ENCODE data around the gene TEF. TPM values are rescaled to one million over a fixed set of nuclear protein-coding genes. Genes with fewer than 3 reads are reported as not detected.

Gene TEF
- polyA plus RNA-seq, 2 donors, result 8.5 to 9.5 TPM

DNA sequence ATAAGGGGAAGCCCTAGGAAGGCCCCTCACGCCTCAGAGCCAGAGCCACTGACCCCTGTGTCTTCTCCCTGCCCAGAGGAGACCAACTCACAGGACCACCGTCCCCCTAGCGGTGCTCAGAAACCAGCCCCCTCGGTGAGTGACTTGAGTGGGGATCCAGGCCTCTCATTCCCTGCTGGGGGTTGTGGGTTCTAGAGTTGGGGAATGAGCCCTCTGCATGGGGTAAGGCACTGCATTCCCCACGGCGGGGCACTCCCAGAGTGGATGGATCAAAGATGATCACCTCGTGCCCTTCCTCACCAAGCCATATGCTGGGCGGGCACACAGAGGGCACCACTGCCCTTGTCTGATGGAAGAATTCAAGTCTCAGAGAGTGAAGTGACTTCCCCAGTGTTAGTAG lies 40.7 kb upstream of the TEF start:
- H3K27me3 ChIP-seq (ENCODE audit: control insufficient read depth in 1 of 2, insufficient read depth in 2 of 2, low read length in 2 of 2), result no peaks in the 10 kb centered on the region
- WGBS, 2 donors, result 93% methylated on average over 8 of the region's 8 CpGs
- peaks cover 10 to 44% of the 10 kb centered on the region in 2 donors for H3K36me3 ChIP-seq (ENCODE audit: control insufficient read depth in 2 of 2, insufficient read depth in 2 of 2, low read length in 1 of 2)
- H3K4me1 ChIP-seq (ENCODE audit: control insufficient read depth in 2 of 2, insufficient read depth in 2 of 2, low read length in 1 of 2), result no peaks in the 10 kb centered on the region
- no peak overlapping the region for H3K27ac ChIP-seq (ENCODE audit: low read depth in 2 of 2, low read length in 1 of 2)
- no peak overlapping the region for H3K4me3 ChIP-seq (ENCODE audit: low read depth in 1 of 2, low read length in 2 of 2)
- no peaks in the 10 kb centered on the region for H3K9me3 ChIP-seq (ENCODE audit: control insufficient read depth in 2 of 2, insufficient read depth in 1 of 2, low read depth in 1 of 2, low read length in 1 of 2)

DNA sequence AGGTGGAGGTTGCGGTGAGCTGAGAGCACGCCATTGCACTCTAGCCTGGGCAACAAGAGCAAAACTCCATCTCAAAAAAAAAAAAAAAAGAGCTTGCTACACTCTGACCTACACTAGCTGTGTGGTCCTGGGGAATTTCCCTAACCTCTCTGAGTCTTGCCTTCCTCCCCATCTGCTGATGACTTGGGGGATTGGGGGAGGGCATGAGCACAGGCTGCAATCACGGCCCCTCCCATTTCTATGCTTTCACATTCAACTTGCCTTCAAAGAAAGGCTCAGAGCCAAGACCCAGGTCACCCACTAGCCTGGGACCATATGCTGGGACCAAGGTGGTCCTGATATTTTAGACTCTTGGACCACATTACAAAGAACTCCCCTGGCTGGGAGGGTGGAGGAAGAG lies 39.8 kb upstream of the TEF start:
- H3K27me3 ChIP-seq (ENCODE audit: control insufficient read depth in 1 of 2, insufficient read depth in 2 of 2, low read length in 2 of 2), result no peaks in the 10 kb centered on the region
- no peaks in the 10 kb centered on the region for H3K4me1 ChIP-seq (ENCODE audit: control insufficient read depth in 2 of 2, insufficient read depth in 2 of 2, low read length in 1 of 2)
- 82 to 85% methylated on average over 3 of the region's 3 CpGs for WGBS, 2 donors
- no peak overlapping the region for H3K4me3 ChIP-seq (ENCODE audit: low read depth in 1 of 2, low read length in 2 of 2)
- H3K27ac ChIP-seq (ENCODE audit: low read depth in 2 of 2, low read length in 1 of 2), result no peak overlapping the region
- H3K9me3 ChIP-seq (ENCODE audit: control insufficient read depth in 2 of 2, insufficient read depth in 1 of 2, low read depth in 1 of 2, low read length in 1 of 2), result no peaks in the 10 kb centered on the region
- peaks cover 12 to 48% of the 10 kb centered on the region in 2 donors for H3K36me3 ChIP-seq (ENCODE audit: control insufficient read depth in 2 of 2, insufficient read depth in 2 of 2, low read length in 1 of 2)

DNA sequence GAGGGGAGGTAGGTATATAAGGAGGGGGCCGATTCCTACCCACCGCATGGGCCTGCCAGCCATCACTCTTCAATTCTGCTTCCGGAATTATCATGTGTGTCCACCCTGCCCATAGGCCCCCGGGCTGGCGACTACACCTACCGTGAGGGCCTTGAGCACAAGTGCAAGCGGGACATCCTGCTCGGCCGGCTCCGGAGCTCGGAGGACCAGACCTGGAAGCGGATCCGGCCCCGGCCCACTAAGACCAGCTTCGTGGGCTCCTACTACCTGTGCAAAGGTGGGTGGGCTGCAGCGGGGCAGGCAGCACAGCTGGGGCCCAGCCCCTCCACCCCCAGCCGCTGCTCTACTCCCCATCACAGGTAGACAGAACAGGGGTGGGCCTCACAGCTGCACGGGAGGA lies 38.4 kb upstream of the TEF start:
- Histone ChIP-seq H3K9me3 (ENCODE audit: control insufficient read depth in 2 of 2, insufficient read depth in 1 of 2, low read depth in 1 of 2, low read length in 1 of 2) (no peaks in the 10 kb centered on the region), H3K4me1 (ENCODE audit: control insufficient read depth in 2 of 2, insufficient read depth in 2 of 2, low read length in 1 of 2) (no peaks in the 10 kb centered on the region), H3K36me3 (ENCODE audit: control insufficient read depth in 2 of 2, insufficient read depth in 2 of 2, low read length in 1 of 2) (peaks cover 12 to 59% of the 10 kb centered on the region in 2 donors), H3K4me3 (ENCODE audit: low read depth in 1 of 2, low read length in 2 of 2) (no peak overlapping the region), H3K27me3 (ENCODE audit: control insufficient read depth in 1 of 2, insufficient read depth in 2 of 2, low read length in 2 of 2) (no peaks in the 10 kb centered on the region), H3K27ac (ENCODE audit: low read depth in 2 of 2, low read length in 1 of 2) (no peak overlapping the region)
- 95% methylated on average over 18 of the region's 18 CpGs for WGBS, 2 donors

GRCh38 chr22:41343717-41344116 lies 38.0 kb upstream of the TEF start:
- H3K36me3 ChIP-seq (ENCODE audit: control insufficient read depth in 2 of 2, insufficient read depth in 2 of 2, low read length in 1 of 2), result peaks cover 12 to 61% of the 10 kb centered on the region in 2 donors
- H3K27ac ChIP-seq (ENCODE audit: low read depth in 2 of 2, low read length in 1 of 2), result no peak overlapping the region
- 93 to 98% methylated on average over 9 of the region's 9 CpGs for WGBS, 2 donors
- no peaks in the 10 kb centered on the region for H3K27me3 ChIP-seq (ENCODE audit: control insufficient read depth in 1 of 2, insufficient read depth in 2 of 2, low read length in 2 of 2)
- no peak overlapping the region for H3K4me3 ChIP-seq (ENCODE audit: low read depth in 1 of 2, low read length in 2 of 2)
- no peaks in the 10 kb centered on the region for H3K4me1 ChIP-seq (ENCODE audit: control insufficient read depth in 2 of 2, insufficient read depth in 2 of 2, low read length in 1 of 2)
- no peaks in the 10 kb centered on the region for H3K9me3 ChIP-seq (ENCODE audit: control insufficient read depth in 2 of 2, insufficient read depth in 1 of 2, low read depth in 1 of 2, low read length in 1 of 2)

- 86 to 88% methylated on average over 11 of the region's 11 CpGs for WGBS, 2 donors
- Histone ChIP-seq H3K4me3 (ENCODE audit: low read depth in 1 of 2, low read length in 2 of 2) (no peak overlapping the region), H3K27ac (ENCODE audit: low read depth in 2 of 2, low read length in 1 of 2) (no peak overlapping the region), H3K4me1 (ENCODE audit: control insufficient read depth in 2 of 2, insufficient read depth in 2 of 2, low read length in 1 of 2) (no peaks in the 10 kb centered on the region), H3K36me3 (ENCODE audit: control insufficient read depth in 2 of 2, insufficient read depth in 2 of 2, low read length in 1 of 2) (peaks cover 12 to 62% of the 10 kb centered on the region in 2 donors), H3K27me3 (ENCODE audit: control insufficient read depth in 1 of 2, insufficient read depth in 2 of 2, low read length in 2 of 2) (no peaks in the 10 kb centered on the region), H3K9me3 (ENCODE audit: control insufficient read depth in 2 of 2, insufficient read depth in 1 of 2, low read depth in 1 of 2, low read length in 1 of 2) (peaks cover 0 to 2% of the 10 kb centered on the region in 2 donors)
Measured at GRCh38 chr22:41344189-41344788, 37.5 kb upstream of the TEF start.

GRCh38 chr22:41345807-41346335 lies 35.9 kb upstream of the TEF start:
- H3K36me3 ChIP-seq (ENCODE audit: control insufficient read depth in 2 of 2, insufficient read depth in 2 of 2, low read length in 1 of 2), result peaks cover 15 to 62% of the 10 kb centered on the region in 2 donors

GRCh38 chr22:41347066-41347859 lies 34.5 kb upstream of the TEF start:
- WGBS, 2 donors, result 60 to 71% methylated on average over 18 of the region's 18 CpGs
- H3K4me3 ChIP-seq (ENCODE audit: low read depth in 1 of 2, low read length in 2 of 2), result no peak overlapping the region
- no peaks in the 10 kb centered on the region for H3K27me3 ChIP-seq (ENCODE audit: control insufficient read depth in 1 of 2, insufficient read depth in 2 of 2, low read length in 2 of 2)
- peaks cover 0 to 2% of the 10 kb centered on the region in 2 donors for H3K9me3 ChIP-seq (ENCODE audit: control insufficient read depth in 2 of 2, insufficient read depth in 1 of 2, low read depth in 1 of 2, low read length in 1 of 2)
- H3K36me3 ChIP-seq (ENCODE audit: control insufficient read depth in 2 of 2, insufficient read depth in 2 of 2, low read length in 1 of 2), result peaks cover 15 to 71% of the 10 kb centered on the region in 2 donors
- H3K4me1 ChIP-seq (ENCODE audit: control insufficient read depth in 2 of 2, insufficient read depth in 2 of 2, low read length in 1 of 2), result no peaks in the 10 kb centered on the region
- no peak overlapping the region for H3K27ac ChIP-seq (ENCODE audit: low read depth in 2 of 2, low read length in 1 of 2)

More at GRCh38 chr22:41345807-41346335, 35.9 kb upstream of the TEF start:
- Histone ChIP-seq H3K4me1 (ENCODE audit: control insufficient read depth in 2 of 2, insufficient read depth in 2 of 2, low read length in 1 of 2) (no peaks in the 10 kb centered on the region), H3K9me3 (ENCODE audit: control insufficient read depth in 2 of 2, insufficient read depth in 1 of 2, low read depth in 1 of 2, low read length in 1 of 2) (peaks cover 0 to 2% of the 10 kb centered on the region in 2 donors), H3K27me3 (ENCODE audit: control insufficient read depth in 1 of 2, insufficient read depth in 2 of 2, low read length in 2 of 2) (no peaks in the 10 kb centered on the region), H3K4me3 (ENCODE audit: low read depth in 1 of 2, low read length in 2 of 2) (no peak overlapping the region), H3K27ac (ENCODE audit: low read depth in 2 of 2, low read length in 1 of 2) (no peak overlapping the region)
- 94 to 95% methylated on average over 24 of the region's 24 CpGs for WGBS, 2 donors

- 94 to 97% methylated on average over 22 of the region's 22 CpGs for WGBS, 2 donors
- H3K27me3 ChIP-seq (ENCODE audit: control insufficient read depth in 1 of 2, insufficient read depth in 2 of 2, low read length in 2 of 2), result no peaks in the 10 kb centered on the region
- H3K27ac ChIP-seq (ENCODE audit: low read depth in 2 of 2, low read length in 1 of 2), result no peak overlapping the region
- peaks cover 7 to 72% of the 10 kb centered on the region in 2 donors for H3K36me3 ChIP-seq (ENCODE audit: control insufficient read depth in 2 of 2, insufficient read depth in 2 of 2, low read length in 1 of 2)
- no peak overlapping the region for H3K4me3 ChIP-seq (ENCODE audit: low read depth in 1 of 2, low read length in 2 of 2)
- H3K4me1 ChIP-seq (ENCODE audit: control insufficient read depth in 2 of 2, insufficient read depth in 2 of 2, low read length in 1 of 2), result no peaks in the 10 kb centered on the region
- peaks cover 0 to 2% of the 10 kb centered on the region in 2 donors for H3K9me3 ChIP-seq (ENCODE audit: control insufficient read depth in 2 of 2, insufficient read depth in 1 of 2, low read depth in 1 of 2, low read length in 1 of 2)
Measured at GRCh38 chr22:41348964-41349484, 32.7 kb upstream of the TEF start.

DNA sequence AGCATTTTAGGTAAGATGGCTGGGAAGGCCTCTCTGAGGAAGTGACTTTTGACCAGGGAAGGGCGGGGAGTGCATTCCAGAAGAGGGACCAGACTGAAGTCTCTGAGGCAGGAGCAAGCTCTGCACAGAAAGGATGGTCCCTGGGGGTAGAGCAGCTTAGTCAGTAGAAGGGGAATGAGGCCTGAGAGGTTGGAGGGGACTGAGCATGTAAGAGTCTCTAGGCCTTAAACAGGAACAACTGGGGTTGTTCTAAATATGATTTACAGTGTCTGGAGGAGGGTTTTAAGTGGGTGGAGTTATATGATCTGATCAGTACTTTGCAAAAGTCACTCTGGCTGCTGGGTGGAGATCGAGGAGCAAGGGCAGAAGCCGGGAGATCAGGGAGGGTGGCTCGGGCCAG lies 31.7 kb upstream of the TEF start:
- H3K27ac ChIP-seq (ENCODE audit: low read depth in 2 of 2, low read length in 1 of 2), result no peak overlapping the region
- H3K4me3 ChIP-seq (ENCODE audit: low read depth in 1 of 2, low read length in 2 of 2), result no peak overlapping the region
- 87 to 89% methylated on average over 4 of the region's 4 CpGs for WGBS, 2 donors
- H3K9me3 ChIP-seq (ENCODE audit: control insufficient read depth in 2 of 2, insufficient read depth in 1 of 2, low read depth in 1 of 2, low read length in 1 of 2), result peaks cover 0 to 2% of the 10 kb centered on the region in 2 donors
- H3K36me3 ChIP-seq (ENCODE audit: control insufficient read depth in 2 of 2, insufficient read depth in 2 of 2, low read length in 1 of 2), result peaks cover 8 to 74% of the 10 kb centered on the region in 2 donors
- no peaks in the 10 kb centered on the region for H3K4me1 ChIP-seq (ENCODE audit: control insufficient read depth in 2 of 2, insufficient read depth in 2 of 2, low read length in 1 of 2)
- H3K27me3 ChIP-seq (ENCODE audit: control insufficient read depth in 1 of 2, insufficient read depth in 2 of 2, low read length in 2 of 2), result no peaks in the 10 kb centered on the region
